HG02884 (cell line): Measurements from ENCODE around the gene PSME4.

ENCODE experiments used
- ATAC-seq: cut with Tn5 transposase; IDR thresholded peaks from one replicate; pipeline ENCODE4 v1.9.1; 2021; ENCODE audit warnings: mild to moderate bottlenecking, moderate library complexity; ENCODE audit not compliant: unreplicated experiment

Gene PSME4

GRCh38 chr2:53970724-53971602 lies at the start of gene PSME4:
PSME4 (minus strand) TSS chr2:53970993; CDS start chr2:53970784, 209 bp downstream.
- peak; percentile 84 for ATAC-seq

DNA sequence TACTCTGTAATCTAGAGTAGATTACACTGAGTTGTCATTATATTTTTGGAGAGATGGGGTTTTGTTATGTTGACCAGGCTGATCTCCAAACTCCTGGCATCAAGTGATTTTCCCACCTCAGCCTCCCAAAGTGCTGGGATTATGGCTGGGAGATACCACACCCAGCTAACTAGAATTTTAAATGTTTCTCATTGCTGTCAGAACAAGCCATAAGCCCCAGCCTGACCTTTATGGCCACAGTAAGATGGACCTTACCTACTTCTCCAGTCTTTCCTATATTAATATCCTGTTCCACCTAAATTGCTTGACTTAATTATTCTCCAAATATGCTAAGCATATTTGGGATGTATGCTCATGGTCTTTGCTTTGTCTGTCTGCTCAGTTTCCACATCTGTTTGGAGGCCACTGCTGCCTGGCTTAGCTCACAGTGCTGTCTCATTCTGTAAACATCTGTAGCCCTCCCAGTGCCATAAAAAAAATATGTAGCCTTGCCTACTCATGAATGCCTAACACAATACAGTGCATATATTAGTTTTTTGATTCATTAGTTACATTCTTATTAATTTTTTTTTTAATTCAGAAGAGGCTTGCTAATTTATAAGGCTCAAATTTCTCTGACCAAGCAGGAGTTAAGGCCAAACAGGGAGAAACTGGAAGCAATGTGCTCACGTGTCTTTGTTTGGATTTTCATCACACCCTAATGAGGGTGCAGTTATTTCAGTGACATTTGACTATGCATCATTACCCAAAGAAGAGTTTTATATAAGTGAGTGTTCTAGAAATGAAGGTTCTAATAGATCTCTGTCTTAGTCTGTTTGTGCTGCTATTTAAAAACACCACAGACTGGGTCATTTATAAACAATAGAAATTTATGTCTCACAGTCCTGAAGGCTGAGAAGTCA lies 45.3 kb upstream of the PSME4 start:
- ATAC-seq = no peak

- ATAC-seq = no peak
Measured at GRCh38 chr2:54013996-54014395, 43.2 kb upstream of the PSME4 start.

DNA sequence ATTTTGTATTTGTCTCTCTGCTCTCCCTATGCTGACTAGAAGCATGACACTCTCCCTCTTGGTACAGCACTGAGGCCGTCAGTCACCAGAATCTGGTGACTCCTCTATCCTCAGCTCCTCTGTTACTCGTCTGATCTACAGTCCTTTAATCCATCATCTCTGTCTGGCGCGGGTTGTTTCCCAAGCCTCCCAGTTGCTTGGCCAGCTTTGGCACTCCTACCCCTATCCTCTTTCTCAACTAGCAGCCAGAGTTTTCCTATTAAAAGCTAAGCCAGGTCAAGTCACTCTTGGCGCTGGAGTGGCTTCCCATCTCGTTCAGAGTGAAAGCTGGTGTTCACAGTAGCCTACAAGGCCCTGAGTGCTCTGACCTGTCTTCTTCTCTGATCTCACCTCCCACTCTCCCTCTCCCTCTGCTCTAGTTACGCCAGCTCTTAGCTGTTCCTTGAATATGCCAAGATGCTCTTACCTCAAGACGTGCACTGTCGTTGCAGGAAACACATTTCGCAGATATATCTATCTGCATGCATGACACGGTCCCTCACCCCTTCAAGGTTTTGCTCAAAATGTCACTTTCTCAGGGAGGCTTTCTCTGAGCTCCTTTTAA lies 41.8 kb upstream of the PSME4 start:
- no peak for ATAC-seq

DNA sequence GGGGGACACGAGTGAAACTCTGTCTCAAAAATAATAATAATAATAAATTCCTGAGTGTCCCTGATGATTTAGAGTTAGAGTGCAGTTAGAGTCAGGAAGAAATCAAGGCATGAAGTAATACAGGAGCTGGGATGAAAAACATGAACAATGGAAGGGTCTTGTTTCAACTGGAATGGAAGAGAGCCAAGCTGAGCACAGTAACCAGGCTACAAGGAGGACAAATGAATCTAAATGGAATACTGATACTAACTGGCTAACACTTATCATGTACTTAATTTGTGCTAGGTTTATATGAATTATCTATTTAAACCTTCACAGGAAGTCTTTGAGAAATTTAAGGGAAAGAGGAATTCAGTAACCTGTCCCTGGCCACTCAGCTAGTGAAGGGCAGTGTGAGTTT lies 38.8 kb upstream of the PSME4 start:
- ATAC-seq = no peak

DNA sequence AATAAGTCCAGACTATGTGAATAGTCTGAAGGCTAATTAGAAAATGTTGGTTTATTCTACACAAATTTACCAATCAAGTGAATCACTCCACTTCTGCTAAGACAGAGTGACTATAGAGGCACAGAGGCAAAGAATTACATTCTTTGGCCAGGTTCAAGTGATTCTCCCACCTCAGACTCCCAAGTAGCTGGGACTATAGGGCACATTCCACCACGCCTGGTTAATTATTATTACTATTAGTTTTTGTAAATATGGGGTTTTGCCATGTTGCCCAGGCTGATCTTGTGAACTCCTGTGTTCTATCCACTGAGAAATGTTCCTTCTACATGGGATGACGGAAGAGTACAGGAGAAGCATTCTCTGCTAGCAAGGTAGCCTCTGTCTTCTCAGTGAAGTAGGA lies 37.6 kb upstream of the PSME4 start:
- no peak for ATAC-seq

GRCh38 chr2:54000524-54000923 lies 29.7 kb upstream of the PSME4 start:
- no peak for ATAC-seq

- no peak for ATAC-seq
Measured at GRCh38 chr2:54000122-54000521, 29.3 kb upstream of the PSME4 start.

DNA sequence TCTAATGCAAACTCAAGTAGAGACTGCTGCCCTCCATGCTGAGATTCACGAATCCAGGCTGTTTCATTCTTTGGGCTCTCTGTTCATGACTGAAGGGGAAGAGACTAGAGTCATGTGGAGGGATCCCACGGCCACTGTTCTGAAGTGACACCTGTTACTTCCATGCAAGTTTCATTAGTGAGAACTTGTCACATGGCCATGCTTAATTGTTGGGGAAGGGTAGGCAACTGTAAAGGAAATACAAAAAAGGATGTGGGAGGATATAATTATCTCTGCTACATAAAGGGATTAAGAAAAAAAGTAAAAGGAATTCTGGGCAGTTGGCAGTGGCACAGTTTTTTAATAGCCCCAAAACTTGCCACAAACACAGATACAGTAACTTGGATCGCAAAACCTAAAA lies 28.0 kb upstream of the PSME4 start:
- no peak for ATAC-seq

- peak; percentile 84 for ATAC-seq
Measured at GRCh38 chr2:53994818-53995808, 24.3 kb upstream of the PSME4 start.

DNA sequence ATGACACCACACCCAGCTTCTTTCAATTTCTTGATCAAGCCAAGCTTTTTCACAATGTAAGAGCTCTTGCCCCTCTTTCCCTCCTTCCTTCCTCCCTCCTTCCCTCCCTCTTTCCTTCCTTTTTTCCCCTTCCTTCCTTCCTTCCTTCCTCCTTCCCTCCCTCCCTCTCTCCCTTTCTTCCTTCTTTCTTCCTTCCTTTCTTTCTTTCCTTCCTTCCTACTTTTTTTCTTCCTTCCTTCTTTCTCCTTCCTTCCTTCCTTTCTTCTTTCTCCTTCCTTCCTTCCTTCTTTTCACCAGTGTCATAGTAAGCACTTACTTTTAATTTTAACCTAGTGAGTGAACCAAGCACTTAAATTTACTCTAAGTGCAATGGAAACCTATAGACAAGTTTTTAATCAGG lies 21.2 kb upstream of the PSME4 start:
- no peak for ATAC-seq

GRCh38 chr2:53989210-53989862 lies 18.5 kb upstream of the PSME4 start:
- no peak for ATAC-seq

DNA sequence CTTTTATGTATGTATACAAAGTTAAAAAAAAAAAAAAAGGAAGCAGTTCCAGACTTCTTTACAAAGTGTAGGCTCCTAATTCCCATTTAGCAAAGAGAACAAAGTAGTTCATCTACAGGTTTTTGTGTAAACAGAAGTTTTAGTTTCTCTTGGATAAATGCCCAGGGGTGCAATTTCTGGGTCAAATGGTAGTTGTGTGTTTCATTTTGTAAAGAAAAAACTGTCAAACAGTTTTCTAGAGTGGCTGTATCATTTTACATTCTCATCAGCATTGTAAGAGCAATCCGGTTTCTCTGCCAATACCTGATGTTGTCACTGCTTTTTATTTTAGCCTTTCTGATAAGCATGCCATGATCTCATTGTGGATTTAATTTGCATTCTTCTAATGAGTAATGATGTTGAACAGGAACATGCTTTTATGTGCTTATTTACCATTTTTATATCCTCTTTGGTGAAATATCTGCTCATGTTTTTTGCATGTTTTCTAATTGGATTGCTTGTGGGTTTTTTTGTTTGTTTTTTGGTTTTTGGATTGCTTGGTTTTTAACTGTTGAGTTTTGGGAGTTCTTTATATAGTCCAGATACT lies 16.6 kb upstream of the PSME4 start:
- ATAC-seq = peak; percentile 77

DNA sequence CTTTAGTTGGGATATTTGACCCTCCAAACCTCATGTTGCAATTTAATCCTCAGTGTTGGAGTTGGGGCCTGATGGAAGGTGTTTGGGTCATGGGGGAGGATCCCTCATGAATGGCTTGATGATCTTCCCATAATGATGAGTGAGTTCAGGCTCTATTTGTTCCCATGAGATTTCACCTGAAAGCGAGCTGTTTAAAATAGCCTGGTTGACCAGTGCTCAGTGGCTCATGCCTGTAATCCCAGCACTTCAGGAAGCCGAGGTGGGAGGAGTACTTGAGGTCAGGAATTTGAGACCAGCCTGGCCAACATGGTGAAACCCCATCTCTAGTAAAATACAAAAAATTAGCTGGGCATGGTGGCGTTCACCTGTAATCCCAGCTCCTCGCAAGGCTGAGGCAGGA lies 14.9 kb upstream of the PSME4 start:
- no peak for ATAC-seq

- ATAC-seq = peak; percentile 18
Measured at GRCh38 chr2:53969968-53970723, 647 bp downstream of the PSME4 start.

- no peak for ATAC-seq
Measured at GRCh38 chr2:53969285-53969967, 1.4 kb downstream of the PSME4 start.

DNA sequence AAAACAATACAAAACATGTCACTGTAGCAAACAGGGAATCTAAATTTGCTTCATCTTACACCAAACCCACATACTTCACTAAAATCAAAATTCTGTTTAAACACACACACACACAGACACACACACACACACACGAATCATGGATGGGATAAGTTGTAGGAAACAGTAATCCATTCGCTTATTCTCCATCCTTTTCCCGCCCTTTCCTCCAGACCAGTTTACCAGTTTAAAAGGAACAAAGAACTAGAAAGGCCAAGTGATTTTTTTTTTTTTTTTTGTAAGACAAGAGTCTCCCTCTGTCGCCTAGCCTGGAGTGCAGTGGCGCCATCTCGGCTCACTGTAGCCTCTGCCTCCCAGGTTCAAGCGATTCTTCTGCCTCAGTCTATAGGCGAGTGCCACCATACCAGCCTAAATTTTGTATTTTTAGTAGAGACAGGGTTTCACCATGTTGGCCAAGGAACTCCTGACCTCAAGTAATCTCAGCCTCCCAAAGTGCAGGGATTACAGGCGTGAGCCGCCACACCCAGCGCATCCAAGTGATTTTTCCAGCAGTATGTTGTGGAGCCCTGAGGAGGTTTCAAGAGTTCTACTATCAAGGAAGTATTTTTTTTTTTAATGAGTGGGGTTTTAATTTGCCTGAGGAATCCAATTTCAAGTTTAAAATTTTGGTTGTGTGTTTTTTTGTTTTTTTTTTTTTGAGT lies 5.7 kb downstream of the PSME4 start:
- ATAC-seq = no peak
